Bone marrow (tissue), 2 donors: ENCODE results near the gene PLEKHB1.

ENCODE experiments used
- DNase-seq, 2 donors: peaks; one replicate each; lab custom pipeline; 2025; lab: John Stamatoyannopoulos, UW

The PLEKHB1 gene

DNA sequence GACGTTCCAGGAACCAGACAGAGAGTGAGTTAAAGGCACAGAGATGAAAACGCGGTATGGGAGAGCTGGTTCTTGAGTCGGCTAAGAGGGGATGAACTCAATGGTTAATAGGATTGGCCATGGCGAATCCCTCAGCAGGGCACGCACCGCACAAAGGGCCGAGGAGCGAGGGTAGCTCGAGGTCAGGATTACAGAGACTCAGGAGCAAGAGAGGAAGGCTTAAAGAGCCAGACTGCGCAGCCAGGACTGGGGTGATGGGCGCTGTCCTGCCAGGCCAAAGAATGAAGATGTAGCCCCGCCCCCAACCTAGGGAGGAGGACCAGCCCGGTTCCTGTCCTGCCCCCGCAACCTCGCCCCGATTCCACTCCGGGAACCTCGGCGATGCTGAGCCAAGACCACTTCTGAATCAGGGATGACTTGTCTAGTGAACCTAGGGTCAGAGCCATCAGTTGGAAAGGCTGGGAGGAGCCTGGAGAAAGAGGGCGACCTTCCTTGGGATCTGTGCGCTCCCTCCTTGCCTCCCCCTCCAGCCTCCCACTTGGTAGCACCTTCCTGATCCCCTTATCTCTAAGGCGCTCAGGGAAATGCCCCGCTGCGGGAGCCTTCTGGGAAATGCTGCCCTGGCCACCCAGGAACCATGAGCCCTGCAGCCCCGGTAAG is at the start of gene PLEKHB1:
TSS of gene PLEKHB1 (plus strand) at position 610 of the 660 bp plus-strand sequence. CDS start at position 638, 28 bp downstream.
- no peak for DNase-seq

DNA sequence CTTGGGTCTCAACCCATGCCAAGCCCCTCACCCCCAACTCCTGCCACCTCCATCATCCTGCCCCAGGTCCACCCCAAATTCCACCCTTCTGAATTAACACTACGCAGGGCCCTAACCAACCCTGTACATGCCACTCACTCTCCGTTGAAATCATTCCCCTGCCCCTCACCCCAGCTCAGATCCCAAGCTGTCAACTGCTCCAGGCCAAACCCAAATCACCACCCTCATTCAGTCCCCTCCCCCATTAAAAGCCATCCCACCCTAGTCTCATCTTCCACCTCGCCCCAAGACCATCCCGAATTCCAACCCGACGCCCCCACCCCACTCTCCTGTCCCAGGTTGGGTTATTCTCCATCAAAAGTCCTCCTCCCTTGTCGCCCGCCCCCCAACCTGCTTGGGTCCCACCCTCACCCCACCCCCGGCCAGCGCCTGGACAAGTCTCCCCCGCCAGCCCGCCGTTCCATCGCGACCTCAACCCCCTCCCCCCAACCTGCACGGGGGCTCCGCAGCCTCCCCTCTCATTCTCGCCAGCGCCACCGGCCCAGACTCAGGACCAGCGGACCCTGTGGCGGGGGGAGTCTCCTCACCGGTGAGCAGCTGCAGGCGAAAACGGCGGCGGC is 48.9 kb upstream of the PLEKHB1 start:
- DNase-seq, result no peak

GRCh38 chr11:73597956-73598718 is 48.2 kb upstream of the PLEKHB1 start, which contains the start of gene FAM168A:
Gene FAM168A, minus strand, starts transcription at chr11:73598112. Its CDS starts 129,638 bp downstream, at chr11:73468474.
- DNase-seq, result peak; percentile 90 to 94

GRCh38 chr11:73598719-73599379 is 47.5 kb upstream of the PLEKHB1 start:
- peak in 1 of 2 donors; percentile 16 for DNase-seq

DNA sequence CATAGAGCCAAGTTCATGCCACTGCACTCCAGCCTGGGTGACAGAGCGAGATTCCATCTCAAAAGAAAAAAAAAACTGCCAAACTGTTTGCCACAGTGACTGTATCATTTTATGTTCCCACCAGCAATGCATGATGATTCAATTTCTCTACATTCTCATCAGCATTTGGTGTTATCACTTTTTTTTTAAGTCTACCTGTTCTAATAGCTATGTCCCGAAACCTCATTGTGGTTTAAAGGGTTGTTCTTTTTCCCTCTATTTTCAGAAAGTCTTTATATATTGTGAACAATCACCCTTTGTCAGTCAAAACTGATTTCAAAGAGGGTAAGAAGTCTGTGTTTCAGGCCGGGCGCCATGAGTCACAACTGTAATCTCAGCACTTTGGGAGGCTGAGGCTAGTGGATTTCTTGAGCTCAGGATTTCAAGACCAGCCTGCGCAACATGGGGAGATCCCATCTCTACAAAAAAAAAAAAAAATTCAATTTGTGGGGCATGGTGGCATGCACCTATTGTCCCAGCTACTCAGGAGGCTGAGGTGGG is 33.7 kb upstream of the PLEKHB1 start:
- DNase-seq, result no peak

GRCh38 chr11:73614591-73614990 is 31.8 kb upstream of the PLEKHB1 start:
- no peak for DNase-seq

DNA sequence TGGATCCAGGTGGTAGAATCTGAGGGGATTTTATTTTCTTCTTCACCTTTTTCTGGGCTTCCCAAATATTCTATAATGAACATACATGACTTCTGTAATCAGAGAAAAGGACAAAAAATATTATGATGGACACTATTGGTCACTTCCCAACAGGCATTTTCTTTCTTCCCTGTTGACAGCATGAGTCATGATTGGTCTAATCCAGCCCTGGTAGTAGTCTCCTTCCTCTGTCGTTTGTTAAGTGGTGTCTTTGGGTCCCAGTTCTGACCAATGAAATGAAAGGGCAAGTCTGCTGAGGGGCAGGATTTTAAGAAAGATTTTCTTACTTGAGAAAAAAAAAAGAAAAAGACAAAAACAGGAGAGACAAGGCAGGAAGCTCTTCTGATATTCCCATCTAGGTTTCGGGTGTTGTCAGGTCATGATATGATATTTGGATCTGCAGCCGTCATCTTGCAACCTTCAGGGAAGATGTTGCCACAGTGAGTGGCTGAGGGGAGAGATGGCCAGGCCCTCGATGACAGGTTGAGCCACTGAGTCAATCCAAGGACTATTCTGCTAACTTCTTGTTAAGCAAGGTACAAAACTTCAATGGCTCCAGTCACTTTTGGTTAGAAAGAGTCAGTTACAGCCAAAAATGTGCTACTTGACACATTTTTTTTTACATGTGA is 23.3 kb upstream of the PLEKHB1 start:
- DNase-seq, result no peak

GRCh38 chr11:73623686-73624085 is 22.7 kb upstream of the PLEKHB1 start:
- peak in 1 of 2 donors; percentile 82 for DNase-seq

DNA sequence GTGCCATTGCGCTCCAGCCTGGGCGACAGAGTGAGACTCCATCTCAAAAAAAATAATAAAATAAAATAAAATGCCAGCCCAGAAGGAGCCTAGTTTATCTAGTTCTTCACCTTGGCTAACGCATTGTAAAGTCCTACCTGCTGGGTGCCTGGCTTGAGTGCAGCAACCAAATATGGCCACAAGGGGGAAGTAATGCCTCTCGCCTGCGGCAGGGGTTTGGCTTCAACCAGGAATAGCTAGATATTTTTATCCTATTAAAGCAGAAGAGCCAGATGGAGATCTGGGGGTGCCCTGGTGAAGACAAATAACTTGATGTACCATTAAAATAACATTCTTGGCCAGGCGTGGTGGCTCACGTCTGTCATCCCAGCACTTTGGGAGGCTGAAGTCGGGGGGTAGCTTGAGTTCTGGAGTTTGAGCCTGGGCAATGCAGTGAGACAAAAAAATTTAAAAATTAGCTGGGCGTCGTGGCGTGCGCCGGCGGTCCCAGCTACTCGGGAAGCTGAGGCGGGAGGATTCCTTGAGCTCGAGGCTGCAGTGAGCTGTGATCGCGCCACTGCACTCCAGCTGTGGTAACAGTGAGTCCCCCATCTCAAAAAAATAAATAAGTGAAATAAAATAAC is 20.6 kb upstream of the PLEKHB1 start:
- peak; percentile 15 to 42 for DNase-seq

GRCh38 chr11:73629907-73630306 is 16.5 kb upstream of the PLEKHB1 start:
- DNase-seq, result no peak

GRCh38 chr11:73632996-73633395 is 13.4 kb upstream of the PLEKHB1 start:
- no peak for DNase-seq

- no peak for DNase-seq
These were observed 12.4 kb upstream of the PLEKHB1 start for GRCh38 chr11:73633999-73634398.

DNA sequence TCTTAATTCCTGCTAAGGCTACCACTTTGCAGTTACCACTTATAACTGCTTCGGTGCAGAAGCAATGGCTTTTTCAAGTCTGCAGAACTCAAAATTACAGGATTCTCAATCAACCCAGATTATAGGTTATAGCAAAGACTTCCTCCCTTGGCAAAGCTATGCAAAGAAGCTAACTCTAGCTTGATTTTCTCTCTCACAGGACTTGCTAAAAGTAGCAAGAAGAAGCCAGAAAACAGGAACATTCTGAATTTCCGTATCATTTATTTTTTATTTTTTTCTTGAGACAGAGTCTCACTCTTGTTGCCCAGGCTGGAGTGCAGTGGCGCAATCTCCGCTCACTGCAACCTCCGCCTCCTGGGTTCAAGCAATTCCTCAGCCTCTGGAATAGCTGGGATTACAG is 10.7 kb upstream of the PLEKHB1 start:
- no peak for DNase-seq

- DNase-seq, result no peak
These were observed 10.1 kb upstream of the PLEKHB1 start for GRCh38 chr11:73636249-73636648.

DNA sequence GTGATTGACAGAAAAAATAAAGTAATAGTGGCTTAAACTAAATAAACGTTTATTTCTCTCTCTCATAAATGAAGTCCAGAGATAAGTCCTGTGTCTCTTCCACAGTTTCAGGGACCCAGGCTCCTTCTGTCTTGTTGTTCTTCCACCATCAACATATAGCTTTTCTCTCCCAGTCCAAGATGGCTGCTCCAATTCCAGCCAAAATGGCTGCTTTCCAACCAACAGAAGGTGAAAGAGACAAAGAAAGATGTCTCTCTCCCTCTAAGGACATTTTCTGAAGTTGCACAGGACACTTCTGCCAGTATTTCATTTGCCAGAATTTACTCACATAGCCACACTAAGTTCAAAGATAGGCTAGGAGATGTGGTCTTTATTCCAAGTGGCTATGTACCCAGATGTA is 9.4 kb upstream of the PLEKHB1 start:
- no peak for DNase-seq

- DNase-seq, result no peak
These were observed 5.8 kb upstream of the PLEKHB1 start for GRCh38 chr11:73640592-73640991.

GRCh38 chr11:73641668-73642067 is 4.7 kb upstream of the PLEKHB1 start:
- no peak for DNase-seq

DNA sequence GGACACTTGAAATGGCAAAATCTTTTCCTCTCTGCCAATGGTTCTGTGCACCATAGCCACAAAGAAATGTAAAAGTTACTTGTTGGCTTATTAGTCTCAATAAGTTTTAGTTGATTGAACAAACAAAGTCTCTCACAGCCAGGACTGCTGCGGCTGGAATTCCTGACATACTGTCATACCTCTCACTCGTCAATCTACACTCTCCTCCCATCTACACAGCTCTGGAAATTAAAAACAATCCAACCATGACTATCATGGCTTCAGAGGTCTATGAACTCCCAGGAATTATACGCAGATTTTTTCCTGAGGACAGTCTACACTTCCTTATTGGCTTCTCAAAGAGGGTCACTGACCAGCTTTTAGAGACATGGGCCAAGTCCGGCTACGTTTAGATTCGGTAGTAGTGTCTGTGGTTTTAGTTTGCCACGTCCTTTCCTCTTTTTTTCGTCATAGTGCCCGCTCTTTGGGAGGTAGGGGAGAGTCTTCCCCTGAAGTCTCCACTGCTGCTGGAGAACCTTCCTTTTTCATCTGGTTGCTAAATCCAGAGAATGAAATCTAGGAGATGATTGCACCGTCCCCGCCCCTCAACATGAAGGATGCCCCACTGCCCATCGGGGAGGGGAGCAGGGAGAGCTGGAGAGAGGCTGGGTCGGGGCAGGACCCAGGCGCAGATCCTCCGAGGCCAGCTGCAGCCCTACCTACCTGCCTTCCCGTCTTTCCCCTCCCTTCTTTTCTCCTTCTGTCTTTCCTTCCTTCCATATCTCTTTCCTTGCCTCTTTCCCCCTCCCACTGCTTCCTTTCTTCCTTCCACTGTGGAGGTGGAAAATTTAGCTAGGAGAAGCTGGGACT is 1.0 kb upstream of the PLEKHB1 start:
- no peak for DNase-seq

DNA sequence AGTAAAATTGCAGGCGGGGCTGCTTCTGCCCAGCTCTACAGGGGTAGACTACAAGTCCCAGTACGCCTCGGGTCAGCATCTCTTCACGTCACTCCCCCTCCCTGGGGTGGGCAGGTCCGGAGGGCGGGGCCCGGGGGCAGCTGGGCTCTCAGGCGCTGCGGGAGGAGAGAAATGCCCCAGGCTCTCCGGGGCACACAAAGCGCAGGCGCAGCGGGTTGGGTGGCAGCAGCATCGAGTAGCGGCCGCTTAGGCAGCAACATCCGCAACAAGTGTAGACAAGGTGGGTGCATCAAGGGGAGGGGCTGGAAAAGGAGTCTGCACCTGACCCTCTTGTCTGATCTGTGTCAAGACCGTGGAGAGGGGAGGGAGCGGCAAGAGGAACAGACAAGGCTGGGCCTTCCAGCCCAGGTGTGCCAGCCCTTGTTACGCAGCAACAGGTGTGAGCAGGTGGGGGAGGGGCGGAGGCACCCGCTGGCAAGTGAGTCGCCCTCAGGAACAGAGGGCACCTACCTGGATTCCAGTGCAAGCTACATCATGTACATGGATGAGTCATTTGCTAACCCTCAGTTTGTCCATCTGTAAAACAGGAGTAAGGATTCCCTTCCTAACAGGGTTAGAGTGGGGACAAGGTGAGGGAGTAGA is 1.2 kb downstream of the PLEKHB1 start:
- DNase-seq, result peak; percentile 25 to 78

DNA sequence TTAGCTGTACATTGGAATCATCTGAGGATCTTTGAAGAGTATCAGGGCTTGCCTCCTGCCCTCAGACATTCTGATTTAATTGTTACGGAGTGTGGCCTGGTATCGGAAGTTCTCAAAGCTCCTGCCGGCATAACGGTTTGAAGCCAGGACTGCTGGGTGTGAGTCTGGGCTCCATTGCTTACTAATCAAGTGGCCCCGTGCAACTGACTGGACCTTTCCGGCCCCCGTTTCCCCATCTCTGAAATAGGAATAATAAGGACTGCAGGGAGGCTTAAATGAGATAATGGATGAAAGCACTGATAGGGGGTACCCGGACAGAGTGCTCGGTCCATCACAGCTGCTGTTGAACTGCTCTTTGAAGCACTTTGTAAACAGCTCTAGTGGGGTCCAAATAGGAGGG is 1.7 kb downstream of the PLEKHB1 start:
- DNase-seq, result no peak
